ENCODE results near the gene GABRR1.

DNA sequence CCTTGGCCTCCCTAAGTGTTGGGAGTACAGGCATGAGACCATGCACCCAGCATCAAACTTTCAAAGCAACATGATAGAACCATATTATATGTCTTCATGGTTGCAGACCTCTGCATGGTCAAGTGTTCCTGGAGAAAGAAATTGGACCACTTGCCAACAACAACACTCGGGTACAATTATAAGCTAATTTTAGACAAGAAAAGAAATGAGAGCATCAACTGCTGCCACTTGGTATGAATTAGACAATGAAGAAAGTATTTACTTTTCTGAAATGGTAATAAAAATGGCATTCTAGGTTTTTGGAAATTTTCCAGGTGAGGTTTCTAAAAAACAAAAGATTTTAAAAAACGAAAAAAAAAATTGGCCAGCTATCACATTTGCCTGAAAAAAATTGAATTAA lies 79.0 kb downstream of the GABRR1 start:
- TF ChIP-seq, protein P1, sequence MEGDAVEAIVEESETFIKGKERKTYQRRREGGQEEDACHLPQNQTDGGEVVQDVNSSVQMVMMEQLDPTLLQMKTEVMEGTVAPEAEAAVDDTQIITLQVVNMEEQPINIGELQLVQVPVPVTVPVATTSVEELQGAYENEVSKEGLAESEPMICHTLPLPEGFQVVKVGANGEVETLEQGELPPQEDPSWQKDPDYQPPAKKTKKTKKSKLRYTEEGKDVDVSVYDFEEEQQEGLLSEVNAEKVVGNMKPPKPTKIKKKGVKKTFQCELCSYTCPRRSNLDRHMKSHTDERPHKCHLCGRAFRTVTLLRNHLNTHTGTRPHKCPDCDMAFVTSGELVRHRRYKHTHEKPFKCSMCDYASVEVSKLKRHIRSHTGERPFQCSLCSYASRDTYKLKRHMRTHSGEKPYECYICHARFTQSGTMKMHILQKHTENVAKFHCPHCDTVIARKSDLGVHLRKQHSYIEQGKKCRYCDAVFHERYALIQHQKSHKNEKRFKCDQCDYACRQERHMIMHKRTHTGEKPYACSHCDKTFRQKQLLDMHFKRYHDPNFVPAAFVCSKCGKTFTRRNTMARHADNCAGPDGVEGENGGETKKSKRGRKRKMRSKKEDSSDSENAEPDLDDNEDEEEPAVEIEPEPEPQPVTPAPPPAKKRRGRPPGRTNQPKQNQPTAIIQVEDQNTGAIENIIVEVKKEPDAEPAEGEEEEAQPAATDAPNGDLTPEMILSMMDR (conservative IDR thresholded peaks at IDR 0.05; ENCODE audit: low read length), result no peak
- no peak for TF ChIP-seq EZH2phosphoT487 (IDR thresholded peaks at IDR 0.05; ENCODE audit: borderline replicate concordance, low read depth, low read length)

All from OCI-LY7 (cell line).